H1 (cell line): Measurements from ENCODE around the gene RBM38. TPM values are rescaled to one million over a fixed set of nuclear protein-coding genes. Genes with fewer than 3 reads are reported as not detected.
"Not testable (repeated sequence)": the region's sequence is repeated elsewhere in the genome, so short reads cannot be mapped to it uniquely, and the experiment has no call there.

ENCODE experiments used
- CTCF ChIA-PET: fragments of 300-600 bp; sonication (Branson Sonifier 250); formaldehyde crosslinking; loops from one replicate; lab custom pipeline; 2021; ENCODE audit not compliant: partially characterized antibody; lab: Charles Lee
- POLR2A ChIA-PET: fragments of 300-600 bp; sonication (Branson Sonifier 250); formaldehyde crosslinking; loops from one replicate; lab custom pipeline; 2021; ENCODE audit warnings: inconsistent platforms; ENCODE audit not compliant: partially characterized antibody; lab: Charles Lee
- DNase-seq, 2 experiments: peaks; one replicate each; pipeline versions ENCODE4 v3.0.0 to v3.0.0-alpha.2; 2010 to 2022; ENCODE audit warnings: low spot score in 2 of 2, low read depth in 1 of 2, mixed read lengths in 1 of 2
- FAIRE-seq: peaks from 2 replicates; lab custom pipeline; 2011; peaks lifted over from hg19 to GRCh38; lab: Jason Lieb, UNC
- H2AFZ ChIP-seq: 2 replicates; pipeline ENCODE4 v1.8.1; 2012; ENCODE audit warnings: low read length, inconsistent platforms
- H2AK5ac ChIP-seq: 2 replicates; pipeline ENCODE4 v1.6.1; 2013; ENCODE audit warnings: low read depth, low read length
- H2BK120ac ChIP-seq: replicated peaks from 2 replicates; pipeline ENCODE3; 2013; ENCODE audit warnings: low read depth, low read length, inconsistent platforms
- H2BK12ac ChIP-seq: 2 replicates; pipeline ENCODE4 v1.6.1; 2013; ENCODE audit warnings: low read depth, low read length
- H2BK15ac ChIP-seq: 2 replicates; pipeline ENCODE4 v1.6.1; 2013; ENCODE audit warnings: low read length
- H2BK20ac ChIP-seq: 2 replicates; pipeline ENCODE4 v1.6.1; 2013; ENCODE audit warnings: low read length
- H2BK5ac ChIP-seq: 2 replicates; pipeline ENCODE4 v1.6.1; 2013; ENCODE audit warnings: low read depth, low read length
- H3K14ac ChIP-seq: 2 replicates; pipeline ENCODE4 v1.6.1; 2013; ENCODE audit warnings: inconsistent platforms; ENCODE audit not compliant: insufficient read length
- H3K18ac ChIP-seq: 2 replicates; pipeline ENCODE4 v1.6.1; 2013; ENCODE audit warnings: low read length; ENCODE audit errors: extremely low read depth
- H3K23ac ChIP-seq: 2 replicates; pipeline ENCODE4 v1.6.1; 2013; ENCODE audit warnings: inconsistent platforms; ENCODE audit not compliant: insufficient read length
- H3K23me2 ChIP-seq: 2 replicates; pipeline ENCODE4 v1.6.1; 2013; ENCODE audit warnings: low read depth, low read length
- H3K27ac ChIP-seq: 2 replicates; pipeline ENCODE4 v1.6.1; 2011; ENCODE audit warnings: low read depth, low read length, inconsistent platforms
- H3K27me3 ChIP-seq, 4 experiments: replicated peaks in 1 of 4; 1 replicate in 1 of 4; 2 replicates in 3 of 4; pipeline versions ENCODE4 v1.6.1 to v1.8.1; 2011 to 2013; ENCODE audit warnings: low read length in 3 of 4, mild to moderate bottlenecking in 3 of 4, inconsistent platforms in 2 of 4, mixed read lengths in 2 of 4, moderate library complexity in 1 of 4; ENCODE audit not compliant: control insufficient read depth in 3 of 4, insufficient read depth in 3 of 4; ENCODE audit errors: extremely low read depth in 1 of 4
- H3K36me3 ChIP-seq, 4 experiments: 2 replicates each; pipeline versions ENCODE4 v1.6.1 to v1.8.1; 2011 to 2013; ENCODE audit warnings: mild to moderate bottlenecking in 4 of 4, low read length in 3 of 4, moderate library complexity in 2 of 4, control low read depth in 1 of 4, inconsistent platforms in 1 of 4; ENCODE audit not compliant: insufficient read depth in 4 of 4, control insufficient read depth in 2 of 4
- H3K4ac ChIP-seq: replicated peaks from 2 replicates; pipeline ENCODE3; 2013; ENCODE audit warnings: low read length, low read depth, mixed read lengths, inconsistent platforms; ENCODE audit not compliant: insufficient read length
- H3K4me1 ChIP-seq, 4 experiments: replicated peaks in 1 of 4; 1 replicate in 1 of 4; 2 replicates in 3 of 4; pipeline versions ENCODE4 v1.6.1 to v1.8.1; 2011 to 2013; ENCODE audit warnings: low read length in 3 of 4, inconsistent platforms in 2 of 4, mixed read lengths in 1 of 4; ENCODE audit not compliant: insufficient read depth in 4 of 4, control insufficient read depth in 3 of 4
- H3K4me2 ChIP-seq, 2 experiments: 2 replicates each; pipeline versions ENCODE4 v1.6.1 to v1.8.1; 2011 to 2013; ENCODE audit warnings: low read depth in 2 of 2, low read length in 2 of 2, control low read depth in 1 of 2, inconsistent platforms in 1 of 2, mild to moderate bottlenecking in 1 of 2; ENCODE audit not compliant: insufficient read depth in 1 of 2
- H3K4me3 ChIP-seq, 4 experiments: fragments of 200-600, 300-600 bp in 1 of 4; sonication (generic), shearing (Covaris generic), sonication (Bioruptor Twin) in 1 of 4; 2 replicates each; pipeline versions ENCODE4 v1.5.1 to v1.8.1; 2011 to 2016; ENCODE audit warnings: low read length in 4 of 4, low read depth in 3 of 4, control low read depth in 2 of 4, inconsistent platforms in 2 of 4, mild to moderate bottlenecking in 2 of 4, mixed read lengths in 1 of 4, moderate library complexity in 1 of 4; ENCODE audit not compliant: insufficient read depth in 2 of 4; ENCODE audit errors: extremely low read depth in 1 of 4
- H3K56ac ChIP-seq: replicated peaks from 2 replicates; pipeline ENCODE3; 2013; ENCODE audit warnings: low read depth, mild to moderate bottlenecking, mixed read lengths, low read length, inconsistent platforms; ENCODE audit not compliant: insufficient read length
- H3K79me1 ChIP-seq: 2 replicates; pipeline ENCODE4 v1.6.1; 2013; ENCODE audit warnings: low read depth, low read length, control low read depth
- H3K79me2 ChIP-seq, 2 experiments: 2 replicates each; pipeline versions ENCODE4 v1.6.1 to v1.8.1; 2012 to 2013; ENCODE audit warnings: low read length in 2 of 2, mild to moderate bottlenecking in 2 of 2, inconsistent platforms in 1 of 2; ENCODE audit not compliant: insufficient read depth in 2 of 2, control insufficient read depth in 1 of 2
- H3K9ac ChIP-seq, 4 experiments: replicated peaks in 1 of 4; 1 replicate in 1 of 4; 2 replicates in 3 of 4; pipeline versions ENCODE4 v1.6.1 to v1.8.1; 2011 to 2013; ENCODE audit warnings: low read depth in 3 of 4, low read length in 3 of 4, control low read depth in 2 of 4, mild to moderate bottlenecking in 2 of 4, moderate library complexity in 2 of 4, inconsistent platforms in 1 of 4; ENCODE audit errors: extremely low read depth in 1 of 4
- H3K9me3 ChIP-seq, 2 experiments: 2 replicates each; pipeline versions ENCODE4 v1.6.1 to v1.8.1; 2012 to 2013; ENCODE audit warnings: mild to moderate bottlenecking in 2 of 2, moderate library complexity in 2 of 2, control low read depth in 1 of 2, inconsistent platforms in 1 of 2, low read depth in 1 of 2, low read length in 1 of 2, mixed read lengths in 1 of 2; ENCODE audit not compliant: insufficient read depth in 2 of 2
- H4K20me1 ChIP-seq, 2 experiments: replicated peaks in 1 of 2; 2 replicates each; pipeline versions ENCODE3 to v1.8.1; 2011 to 2013; ENCODE audit warnings: inconsistent platforms in 2 of 2, low read length in 2 of 2, mild to moderate bottlenecking in 1 of 2; ENCODE audit not compliant: insufficient read depth in 2 of 2, control insufficient read depth in 1 of 2
- H4K5ac ChIP-seq: 2 replicates; pipeline ENCODE4 v1.6.1; 2013; ENCODE audit warnings: low read length, low read depth, mixed read lengths, inconsistent platforms; ENCODE audit not compliant: insufficient read length
- H4K8ac ChIP-seq: 2 replicates; pipeline ENCODE4 v1.8.0; 2013; ENCODE audit warnings: mild to moderate bottlenecking, moderate library complexity, low read length, inconsistent platforms; ENCODE audit not compliant: insufficient read depth; ENCODE audit errors: extremely low read depth
- H4K91ac ChIP-seq: replicated peaks from 2 replicates; pipeline ENCODE3; 2013; ENCODE audit warnings: low read length, mixed read lengths, inconsistent platforms; ENCODE audit not compliant: insufficient read length
- WGBS, 2 experiments: shearing (Covaris generic) in 1 of 2; methylation state at CpG; one replicate each; pipeline versions ENCODE4 v1.1.6 to v1.1.7; 2013 to 2015; ENCODE audit warnings: low lambda C conversion rate in 2 of 2, mixed read lengths in 2 of 2, inconsistent platforms in 1 of 2, low coverage in 1 of 2, missing lambda C conversion rate in 1 of 2; ENCODE audit not compliant: insufficient replicate concordance in 2 of 2, insufficient coverage in 1 of 2, insufficient read length in 1 of 2; ENCODE audit errors: extremely low coverage in 1 of 2, missing lambda C conversion rate in 1 of 2; 5-methylcytosine and 5-hydroxymethylcytosine counted together
- polyA plus RNA-seq, 7 experiments: library from polyadenylated mRNA; depleted of rRNA in 3 of 7; stranded (reverse) in 5 of 7; unstranded in 2 of 7; fragments of >200 nt in 5 of 7; fragments of 200-250 nt in 2 of 7; gene quantifications; 1 replicate in 5 of 7; 2 replicates in 1 of 7; 4 replicates in 1 of 7; pipeline versions ENCODE4 v1.2.1 to v1.2.3, GENCODE V29; 2011 to 2013; ENCODE audit warnings: missing spikeins in 2 of 7, mixed read lengths in 2 of 7
- total RNA-seq: library from RNA; stranded (reverse); fragmentation: NEBNext Ultra II Directional; extraction: Animal tissue kit (Norgen Biotek cat#: 25700); gene quantifications from 2 replicates; pipeline ENCODE4 v1.2.1, GENCODE V29; 2021

RBM38 gene
- total and polyA plus RNA-seq, 2 of the 8 experiments (the other 6 are each of a cell fraction or from before 2014, with no cell fraction given), result 57.7 to 109 TPM

DNA sequence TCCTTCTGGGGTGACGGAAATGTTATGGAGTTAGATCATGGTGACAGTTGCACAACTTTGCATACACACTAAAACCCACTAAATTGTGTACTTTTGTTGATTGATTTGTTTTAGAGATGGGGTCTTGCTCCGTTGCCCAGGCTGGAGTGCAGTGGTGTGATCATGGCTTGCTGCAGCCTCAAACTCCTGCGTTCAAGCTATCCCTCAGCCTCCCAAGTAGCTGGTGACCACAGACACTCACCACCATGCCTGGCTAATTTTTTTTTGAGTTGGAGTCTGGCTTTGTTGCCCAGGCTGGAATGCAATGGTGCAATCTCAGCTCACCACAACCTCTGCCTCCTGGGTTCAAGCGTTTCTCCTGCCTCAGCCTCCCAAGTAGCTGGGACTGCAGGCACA, 39.0 kb downstream of the RBM38 start:
- not testable (repeated sequence) for H3K27me3 ChIP-seq, H3K23ac ChIP-seq, H3K79me2 ChIP-seq, H3K4ac ChIP-seq, H2BK120ac ChIP-seq, H3K23me2 ChIP-seq, H3K4me2 ChIP-seq, H3K18ac ChIP-seq, H4K8ac ChIP-seq, H3K79me1 ChIP-seq, H2BK12ac ChIP-seq, H3K27ac ChIP-seq, H3K56ac ChIP-seq, FAIRE-seq, H4K20me1 ChIP-seq, DNase-seq, H3K14ac ChIP-seq, H2BK20ac ChIP-seq, H3K36me3 ChIP-seq, H2BK5ac ChIP-seq, H3K9me3 ChIP-seq, H3K4me3 ChIP-seq, H2AFZ ChIP-seq, H2BK15ac ChIP-seq, H3K9ac ChIP-seq, H4K5ac ChIP-seq, H4K91ac ChIP-seq
- H3K4me1 ChIP-seq, result peaks cover 0 to 11% (median 9%) of the 10 kb centered on the region in 4 experiments; a peak in 5 of 7 replicates
- WGBS, 2 experiments, result 86% methylated on average over 4 of the region's 4 CpGs; no CpG with 5 or more reads in 1 of the 2 experiments
- 0 out of 2 replicates have a peak overlapping the region, but pooled peaks have one; percentile 39 for H2AK5ac ChIP-seq
- ChIA-PET POLR2A (interaction anchor here (0.7 kb wide), 1 partner anchor 30 kb away, joined by 3 read pairs; no protein-coding TSS in a partner anchor), CTCF (interaction anchor here (0.8 to 1.6 kb wide), 6 partner anchors 9 to 144 kb away, joined by 3 to 7 read pairs (median 4); no protein-coding TSS in a partner anchor)
